ENCODE data around the gene NSRP1. TPM values are rescaled to one million over a fixed set of nuclear protein-coding genes. Genes with fewer than 3 reads are reported as not detected.

The NSRP1 gene
- polyA plus RNA-seq, 3 donors = 7.2 to 19.9 (median 11.7) TPM

- TF ChIP-seq CTCF (IDR thresholded peaks at IDR 0.05) = no peak
- Mint-ChIP-seq H3K27ac (peak overlapping the region in 2 of 7 donors; percentile 14 to 29), H3K4me3 (no peak overlapping the region), H3K4me1 (peaks cover 9% of the 10 kb centered on the region), H3K36me3 (peaks cover 19 to 42% of the 10 kb centered on the region in 2 donors), H3K27me3 (ENCODE audit: low read depth in 3 of 3) (peaks cover 0 to 1% (median 0%) of the 10 kb centered on the region in 3 donors), H3K9me3 (peaks cover 0 to 2% (median 0%) of the 10 kb centered on the region in 7 donors)
- no peak overlapping the region for H3K9ac ChIP-seq (ENCODE audit: insufficient read depth, low read length, poor library complexity, severe bottlenecking)
- H3K4me2 ChIP-seq (replicated peaks; ENCODE audit: extremely low read depth, low read length, poor library complexity, severe bottlenecking) = no peak overlapping the region
- H3K79me2 ChIP-seq (ENCODE audit: insufficient read depth, low read length) = peaks cover 44% of the 10 kb centered on the region
- H3K27ac ChIP-seq (ENCODE audit: low read depth in 1 of 2, low read length in 2 of 2) = no peak overlapping the region
- no peaks in the 10 kb centered on the region for H3K27me3 ChIP-seq (ENCODE audit: control insufficient read depth in 2 of 2, insufficient read depth in 2 of 2, low read length in 2 of 2)
- intact Hi-C loops (cut with micrococcal nuclease) = no loop called here
- H4K20me1 ChIP-seq (ENCODE audit: insufficient read depth, low read length) = peaks cover 37% of the 10 kb centered on the region
- DNase-seq = no peak
- H3K9me3 ChIP-seq (replicated peaks in 1 of 2; ENCODE audit: control insufficient read depth in 1 of 2, insufficient read depth in 1 of 2, low read length in 2 of 2) = no peaks in the 10 kb centered on the region
- H2AFZ ChIP-seq (ENCODE audit: insufficient read depth, low read depth, low read length, poor library complexity, severe bottlenecking) = no peak overlapping the region
- H3K4me1 ChIP-seq (ENCODE audit: control insufficient read depth in 1 of 2, insufficient read depth in 2 of 2, low read length in 2 of 2) = no peaks in the 10 kb centered on the region
- H3K36me3 ChIP-seq (replicated peaks in 1 of 2; ENCODE audit: control insufficient read depth in 1 of 2, insufficient read depth in 2 of 2, low read length in 2 of 2) = peaks cover 0 to 17% of the 10 kb centered on the region in 2 donors
- no peak overlapping the region for H3K4me3 ChIP-seq (replicated peaks in 1 of 3; ENCODE audit: low read depth in 2 of 3, low read length in 3 of 3)
Measured at GRCh38 chr17:30153463-30153862, 36.8 kb downstream of the NSRP1 start.

- no peak overlapping the region for H3K4me3 Mint-ChIP-seq
- no CpG with 5 or more reads among the region's 2 CpGs for WGBS (ENCODE audit: insufficient coverage)
- intact Hi-C loops (cut with micrococcal nuclease) = no loop called here
Measured at GRCh38 chr17:30155389-30155788, 38.8 kb downstream of the NSRP1 start.

More at GRCh38 chr17:30155389-30155788, 38.8 kb downstream of the NSRP1 start:
- Histone ChIP-seq H3K4me2 (replicated peaks; ENCODE audit: extremely low read depth, low read length, poor library complexity, severe bottlenecking) (no peak overlapping the region), H3K4me1 (ENCODE audit: control insufficient read depth in 1 of 2, insufficient read depth in 2 of 2, low read length in 2 of 2) (no peaks in the 10 kb centered on the region), H3K36me3 (replicated peaks in 1 of 2; ENCODE audit: control insufficient read depth in 1 of 2, insufficient read depth in 2 of 2, low read length in 2 of 2) (peaks cover 0 to 34% of the 10 kb centered on the region in 2 donors), H3K79me2 (ENCODE audit: insufficient read depth, low read length) (peaks cover 50% of the 10 kb centered on the region), H4K20me1 (ENCODE audit: insufficient read depth, low read length) (peaks cover 42% of the 10 kb centered on the region), H3K9me3 (replicated peaks in 1 of 2; ENCODE audit: control insufficient read depth in 1 of 2, insufficient read depth in 1 of 2, low read length in 2 of 2) (no peaks in the 10 kb centered on the region), H2AFZ (ENCODE audit: insufficient read depth, low read depth, low read length, poor library complexity, severe bottlenecking) (no peak overlapping the region), H3K27ac (ENCODE audit: low read depth in 1 of 2, low read length in 2 of 2) (no peak overlapping the region), H3K9ac (ENCODE audit: insufficient read depth, low read length, poor library complexity, severe bottlenecking) (no peak overlapping the region), H3K27me3 (ENCODE audit: control insufficient read depth in 2 of 2, insufficient read depth in 2 of 2, low read length in 2 of 2) (no peaks in the 10 kb centered on the region), H3K4me3 (replicated peaks in 1 of 3; ENCODE audit: low read depth in 2 of 3, low read length in 3 of 3) (no peak overlapping the region)
- DNase-seq = no peak
- peaks cover 11% of the 10 kb centered on the region for H3K4me1 Mint-ChIP-seq
- H3K27ac Mint-ChIP-seq = no peak overlapping the region
- H3K36me3 Mint-ChIP-seq = peaks cover 36 to 52% of the 10 kb centered on the region in 2 donors
- no peak for TF ChIP-seq CTCF (IDR thresholded peaks at IDR 0.05)
- H3K27me3 Mint-ChIP-seq (ENCODE audit: low read depth in 3 of 3) = peaks cover 0 to 1% (median 0%) of the 10 kb centered on the region in 3 donors
- H3K9me3 Mint-ChIP-seq = peaks cover 0 to 9% (median 5%) of the 10 kb centered on the region in 7 donors

Data from CD14-positive monocyte (primary cell).